HepG2 (cell line): ENCODE results near the gene ANKRD39. TPM values are rescaled to one million over a fixed set of nuclear protein-coding genes. Genes with fewer than 3 reads are reported as not detected.

Source experiments
- AGO2 ChIP-seq: fragments of 200-400 bp; formaldehyde crosslinking; optimal IDR thresholded peaks from 2 replicates; pipeline ENCODE3; 2017; ENCODE audit warnings: mild to moderate bottlenecking, low read depth, low read length, moderate library complexity
- CSRNP2 ChIP-seq: sonication (generic); formaldehyde crosslinking; conservative IDR thresholded peaks from 2 replicates; pipeline ENCODE4 v1.8.0; 2022; ENCODE audit warnings: low read depth, missing genetic modification reagents
- DMTF1 ChIP-seq: sonication (generic); formaldehyde crosslinking; IDR thresholded peaks from 2 replicates; pipeline ENCODE4 v1.4.0; 2020; ENCODE audit warnings: mild to moderate bottlenecking, missing genetic modification reagents
- GABPA ChIP-seq, 2 experiments: IDR thresholded peaks; 2 replicates each; pipeline ENCODE4 v1.6.1; 2011 to 2016; ENCODE audit warnings: low read depth in 2 of 2, low read length in 1 of 2, missing biosample characterization in 1 of 2, missing genetic modification characterization in 1 of 2
- HES4 ChIP-seq: sonication (generic); formaldehyde crosslinking; IDR thresholded peaks from 2 replicates; pipeline ENCODE4 v1.9.0; 2021; ENCODE audit warnings: mild to moderate bottlenecking, missing genetic modification reagents, borderline replicate concordance
- MAX ChIP-seq: IDR thresholded peaks from 2 replicates; pipeline ENCODE4 v1.6.1; 2012; ENCODE audit warnings: inconsistent platforms
- POGK ChIP-seq: sonication (generic); formaldehyde crosslinking; conservative IDR thresholded peaks from 2 replicates; pipeline ENCODE4 v1.8.0; 2022; ENCODE audit warnings: mild to moderate bottlenecking, moderate library complexity, missing genetic modification reagents
- SAFB2 ChIP-seq: sonication (generic); formaldehyde crosslinking; IDR thresholded peaks from 2 replicates; pipeline ENCODE4 v1.5.1; 2020; ENCODE audit warnings: missing genetic modification reagents, low read depth, mild to moderate bottlenecking, borderline replicate concordance
- SP4 ChIP-seq: sonication (generic); formaldehyde crosslinking; IDR thresholded peaks from 2 replicates; pipeline ENCODE4 v1.8.1; 2023; ENCODE audit warnings: mild to moderate bottlenecking, missing genetic modification reagents
- SRY ChIP-seq: sonication (generic); formaldehyde crosslinking; IDR thresholded peaks from 2 replicates; pipeline ENCODE4 v1.8.0; 2022; ENCODE audit warnings: mild to moderate bottlenecking, missing genetic modification reagents
- ZNF362 ChIP-seq: sonication (generic); formaldehyde crosslinking; IDR thresholded peaks from 2 replicates; pipeline ENCODE4 v1.4.0; 2020; ENCODE audit warnings: missing genetic modification reagents, mild to moderate bottlenecking, borderline replicate concordance
- ZNF704 ChIP-seq: sonication (generic); formaldehyde crosslinking; IDR thresholded peaks from 2 replicates; pipeline ENCODE4 v1.8.1; 2023; ENCODE audit warnings: mild to moderate bottlenecking, inconsistent platforms, moderate library complexity, missing genetic modification reagents, borderline replicate concordance
- ZNF781 ChIP-seq: sonication (generic); formaldehyde crosslinking; IDR thresholded peaks from 2 replicates; pipeline ENCODE4 v1.5.1; 2020; ENCODE audit warnings: borderline replicate concordance, mild to moderate bottlenecking, missing genetic modification reagents; ENCODE audit errors: not compliant biosample characterization
- ZNF782 ChIP-seq: sonication (generic); formaldehyde crosslinking; IDR thresholded peaks from 2 replicates; pipeline ENCODE4 v1.4.0; 2020; ENCODE audit warnings: missing genetic modification reagents, mild to moderate bottlenecking, borderline replicate concordance
- ZSCAN29 ChIP-seq: sonication (generic); formaldehyde crosslinking; conservative IDR thresholded peaks from 2 replicates; pipeline ENCODE4 v1.4.0; 2020; ENCODE audit warnings: mild to moderate bottlenecking, missing genetic modification reagents
- ZSCAN9 ChIP-seq: IDR thresholded peaks from 2 replicates; pipeline ENCODE4 v1.6.1; 2016; ENCODE audit warnings: borderline replicate concordance
- polyA plus RNA-seq, 8 experiments: library from polyadenylated mRNA; depleted of rRNA in 3 of 8; stranded (reverse) in 7 of 8; unstranded in 1 of 8; fragments of >200 nt; fragmentation: Illumina TruSeq in 4 of 8; extraction: Trizol in 4 of 8; gene quantifications; 2 replicates each; pipeline versions ENCODE4 v1.2.1 to v1.2.3, GENCODE V29; 2011 to 2016; ENCODE audit warnings: low read depth in 4 of 8, missing spikeins in 1 of 8, mixed read lengths in 1 of 8; ENCODE audit not compliant: insufficient read depth in 1 of 8
- total RNA-seq, 5 experiments: library from RNA; depleted of rRNA; stranded (reverse); fragments of >200 nt; fragmentation: Illumina TruSeq; extraction: Trizol; gene quantifications; 2 replicates each; pipeline ENCODE4 v1.2.3, GENCODE V29; 2016; ENCODE audit warnings: low read depth in 1 of 5

ANKRD39 gene
- total and polyA plus RNA-seq, 2 of the 13 experiments (the other 11 are each of a cell fraction or from before 2014, with no cell fraction given), result 23.2 to 24.8 TPM

- TF ChIP-seq ZNF781, result no peak
- TF ChIP-seq ZNF704 (CRISPR knock-in tag), result no peak
- TF ChIP-seq AGO2, result peak; percentile 80
- 0 out of 2 replicates have a peak, but pooled peaks have one; percentile 61 for TF ChIP-seq CSRNP2 (CRISPR knock-in tag)
- TF ChIP-seq SAFB2 (CRISPR knock-in tag), result no peak
- no peak for TF ChIP-seq ZNF362 (CRISPR knock-in tag)
- no peak for TF ChIP-seq ZNF782 (CRISPR knock-in tag)
- TF ChIP-seq MAX, result peak; percentile 66
- no peak for TF ChIP-seq ZSCAN29 (CRISPR knock-in tag)
- peak; percentile 42; the same call in 1 of the 2 replicates for TF ChIP-seq HES4 (CRISPR knock-in tag)
- TF ChIP-seq ZSCAN9, result no peak
- no peak for TF ChIP-seq SP4 (CRISPR knock-in tag)
- no peak for TF ChIP-seq DMTF1 (CRISPR knock-in tag)
- TF ChIP-seq SRY, result no peak; the same call in 1 of the 2 replicates
- no peak for TF ChIP-seq GABPA (IDR thresholded peaks at IDR 0.05; ENCODE audit: low read depth, low read length)
- TF ChIP-seq GABPA (CRISPR knock-in tag; IDR thresholded peaks at IDR 0.05; ENCODE audit: low read depth), result no peak
- peak; percentile 53; the same call in 1 of the 2 replicates for TF ChIP-seq POGK
Observed at GRCh38 chr2:96816836-96817702, 40.7 kb downstream of the ANKRD39 start (continued).
